RPMI8226 (cell line): ENCODE measurements around the gene ARHGAP28.
A peak's percentile ranks its signal among the peaks of the same experiment; 100 is the strongest.
"Not testable (repeated sequence)": the region's sequence is repeated elsewhere in the genome, so short reads cannot be mapped to it uniquely, and the experiment has no call there.

Experiments used
- DNase-seq: peaks from one replicate; pipeline ENCODE4 v3.0.0-alpha.2; 2015

The ARHGAP28 gene

DNA sequence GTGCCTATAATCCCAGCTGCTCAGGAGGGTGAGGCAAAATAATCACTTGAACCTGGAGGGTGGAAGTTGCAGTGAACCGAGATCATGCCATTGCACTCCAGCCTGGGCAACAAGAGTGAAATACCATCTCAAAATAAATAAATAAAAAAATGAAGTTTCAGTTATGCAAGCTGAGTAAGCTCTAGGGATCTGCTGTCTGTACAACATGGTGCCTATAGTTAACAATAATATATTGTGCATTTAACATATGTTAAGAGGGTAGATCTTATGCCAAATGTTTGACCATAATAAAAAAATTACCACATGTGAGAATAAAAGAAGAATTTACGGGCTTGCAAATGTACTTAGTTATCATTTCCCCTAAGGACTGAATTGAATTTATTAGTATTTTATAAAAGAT is 208.9 kb downstream of the ARHGAP28 start:
- DNase-seq = not testable (repeated sequence)

DNA sequence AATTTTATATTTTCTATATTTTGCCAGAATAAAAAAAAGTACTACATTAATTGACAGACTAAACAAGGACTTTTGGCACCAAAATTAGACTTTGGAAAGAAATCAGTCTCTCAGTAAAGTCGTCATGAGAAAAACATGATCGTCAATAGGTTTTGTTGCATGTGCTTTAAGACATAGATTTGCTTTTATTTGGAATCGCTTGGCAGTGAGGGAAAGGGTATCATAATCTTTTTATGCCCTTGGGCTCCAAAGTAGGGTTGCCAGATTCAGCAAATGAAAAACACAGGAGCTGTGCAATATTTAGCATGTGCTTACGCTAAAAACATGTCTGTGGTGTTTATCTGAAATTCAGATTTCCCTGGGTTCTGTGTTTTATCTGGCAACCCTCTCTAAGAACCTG is 210.5 kb downstream of the ARHGAP28 start:
- DNase-seq = no peak

GRCh38 chr18:6940451-6940850 is 210.9 kb downstream of the ARHGAP28 start:
- DNase-seq = no peak

- peak; percentile 12 for DNase-seq
These were observed 212.5 kb downstream of the ARHGAP28 start for GRCh38 chr18:6941996-6942395.

DNA sequence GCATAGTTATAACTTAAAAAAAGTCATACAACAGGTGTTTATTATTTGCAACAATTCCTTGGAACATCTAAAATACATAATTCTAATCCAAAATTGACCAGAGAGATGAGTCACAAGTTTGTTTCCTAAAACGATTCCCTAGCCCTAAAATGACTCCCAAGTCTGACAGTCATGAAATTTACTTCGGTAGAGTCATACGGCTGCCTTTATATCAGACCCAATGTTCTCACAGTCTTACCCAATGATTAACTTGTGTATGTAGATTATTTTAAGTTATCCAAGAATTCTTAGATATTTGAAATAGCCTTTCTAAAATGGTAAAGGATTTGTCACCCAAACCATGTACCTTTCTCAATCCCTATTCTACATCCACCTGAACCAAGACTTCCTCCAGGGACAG is 213.2 kb downstream of the ARHGAP28 start:
- no peak for DNase-seq

DNA sequence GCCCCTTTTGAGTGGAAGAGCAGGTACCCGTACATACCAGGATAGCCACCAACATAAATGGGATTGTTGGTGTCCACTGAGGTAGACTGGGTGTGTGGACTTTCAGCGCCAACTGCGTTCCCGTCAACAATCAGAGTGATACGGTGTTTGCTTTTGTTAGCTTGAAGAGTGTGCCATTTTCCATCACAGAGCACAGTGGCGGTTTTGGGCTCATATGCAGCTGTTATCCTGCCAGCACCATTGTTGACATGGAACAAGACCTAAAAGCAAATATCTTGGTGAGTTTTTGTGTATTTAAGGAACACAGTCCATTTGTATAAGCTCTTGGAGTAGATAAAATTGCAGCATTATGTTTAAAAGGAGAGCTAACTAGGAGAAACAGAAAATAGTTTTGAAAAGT is 213.6 kb downstream of the ARHGAP28 start:
- DNase-seq = no peak

- no peak for DNase-seq
These were observed 218.0 kb downstream of the ARHGAP28 start for GRCh38 chr18:6947338-6948030.

DNA sequence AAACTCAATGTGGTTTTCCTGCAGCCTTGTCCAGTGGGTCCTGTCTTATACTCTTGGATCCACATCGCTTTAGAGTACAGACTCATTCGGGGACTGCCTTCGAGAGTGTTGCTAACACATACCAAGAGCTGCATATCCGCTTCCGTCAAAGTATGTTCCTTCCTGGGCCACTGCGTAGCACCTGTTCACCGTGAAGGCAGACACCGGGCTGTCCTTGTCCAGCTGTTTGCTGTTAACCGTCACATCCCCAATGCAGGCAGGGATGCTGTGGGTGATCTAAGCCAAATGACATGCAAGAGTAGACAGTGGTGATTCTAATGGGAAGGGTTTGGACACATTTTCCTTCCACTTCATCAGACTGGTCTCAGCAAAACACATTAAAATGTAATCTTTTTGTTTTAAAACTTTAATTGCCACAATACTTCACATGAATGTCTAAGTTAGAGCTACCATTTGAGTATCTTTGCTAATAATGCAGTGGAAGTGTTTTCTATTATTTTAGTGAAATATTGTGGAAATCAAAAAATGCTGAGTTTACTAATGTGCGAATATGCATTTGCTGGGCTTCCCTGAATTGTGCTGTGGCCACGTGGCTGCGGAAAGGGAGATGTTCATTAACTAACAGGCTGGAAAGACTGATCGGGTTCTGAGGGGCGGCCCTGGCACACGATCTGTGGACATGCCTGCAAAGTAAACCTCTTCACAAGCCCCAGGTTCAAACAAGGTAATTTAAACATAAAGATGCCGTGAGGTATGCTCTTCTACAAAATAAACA is 219.0 kb downstream of the ARHGAP28 start:
- DNase-seq = no peak

DNA sequence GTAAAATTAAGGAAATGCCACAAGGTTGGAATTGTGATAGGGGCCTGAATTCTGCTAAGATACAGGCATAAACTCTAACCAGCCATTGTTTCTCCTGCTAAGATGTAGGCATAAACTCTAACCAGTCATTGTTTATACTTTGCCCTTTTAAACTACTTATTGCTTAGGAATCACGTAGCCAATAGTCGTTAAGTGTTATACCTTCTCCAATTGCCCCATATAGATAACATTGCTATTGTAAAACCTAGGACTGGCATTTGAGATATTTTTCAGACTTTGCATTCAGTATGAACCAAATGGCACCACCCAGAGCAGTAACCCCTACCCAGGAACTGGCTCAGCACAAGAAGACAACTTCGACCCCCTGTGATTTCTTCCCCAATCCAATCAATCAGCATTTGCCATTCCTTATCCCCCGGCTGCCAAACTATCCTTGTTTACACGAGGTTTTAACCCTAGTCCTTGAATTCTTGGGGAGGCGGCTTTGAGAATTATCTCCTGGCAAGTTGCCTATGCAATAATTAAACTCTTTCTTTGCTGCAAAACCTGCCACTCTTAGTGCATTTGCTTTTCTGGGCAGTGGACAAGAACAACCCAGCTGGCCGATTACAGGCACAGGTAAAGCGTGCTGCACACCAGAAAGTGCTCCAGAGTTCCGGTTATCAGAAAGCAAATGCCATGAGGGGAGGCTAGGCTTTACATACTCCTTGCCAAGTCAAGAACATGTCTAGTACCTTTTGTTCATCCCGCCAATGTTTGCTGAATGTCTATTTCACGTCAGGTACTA is 220.5 kb downstream of the ARHGAP28 start:
- no peak for DNase-seq

- DNase-seq = no peak
These were observed 221.1 kb downstream of the ARHGAP28 start for GRCh38 chr18:6950641-6951040.

DNA sequence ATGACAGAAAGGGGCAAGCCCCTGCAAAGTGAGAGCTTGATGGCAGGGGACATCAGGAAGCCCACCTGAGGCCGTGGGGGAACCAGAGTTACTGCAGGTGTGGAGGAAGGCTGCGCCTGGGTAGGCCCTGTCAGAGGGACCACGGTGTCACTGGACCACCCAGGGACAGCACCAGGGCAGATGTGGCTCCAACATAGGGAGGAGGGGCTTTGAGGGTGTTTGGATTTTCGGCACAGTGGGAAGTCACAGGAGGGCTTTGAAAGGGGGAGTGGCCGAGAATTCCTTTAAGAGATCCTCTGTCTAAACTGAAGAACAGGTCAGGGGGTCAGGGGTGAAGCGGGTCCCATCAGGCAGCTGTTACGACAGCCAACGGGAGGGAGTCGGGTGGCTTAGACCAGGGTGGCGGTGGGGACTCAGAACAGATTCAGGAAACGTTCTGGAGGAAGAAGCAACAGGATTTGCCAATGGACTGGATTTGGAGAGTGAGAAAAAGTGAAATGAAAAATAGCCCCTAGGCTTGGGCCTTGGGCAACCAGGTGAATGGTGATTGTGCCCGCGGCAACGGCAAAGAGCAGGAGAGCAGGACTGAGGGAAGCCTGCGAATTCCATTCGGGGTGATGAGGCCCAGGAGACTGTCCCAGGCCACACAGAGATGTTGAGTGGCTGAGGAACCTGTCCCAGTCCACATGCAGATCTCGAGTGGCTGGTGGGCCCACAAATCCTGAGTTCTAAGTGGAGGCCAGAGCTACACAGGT is 222.0 kb downstream of the ARHGAP28 start:
- DNase-seq = no peak

- no peak for DNase-seq
These were observed 225.0 kb downstream of the ARHGAP28 start for GRCh38 chr18:6954501-6954900.

DNA sequence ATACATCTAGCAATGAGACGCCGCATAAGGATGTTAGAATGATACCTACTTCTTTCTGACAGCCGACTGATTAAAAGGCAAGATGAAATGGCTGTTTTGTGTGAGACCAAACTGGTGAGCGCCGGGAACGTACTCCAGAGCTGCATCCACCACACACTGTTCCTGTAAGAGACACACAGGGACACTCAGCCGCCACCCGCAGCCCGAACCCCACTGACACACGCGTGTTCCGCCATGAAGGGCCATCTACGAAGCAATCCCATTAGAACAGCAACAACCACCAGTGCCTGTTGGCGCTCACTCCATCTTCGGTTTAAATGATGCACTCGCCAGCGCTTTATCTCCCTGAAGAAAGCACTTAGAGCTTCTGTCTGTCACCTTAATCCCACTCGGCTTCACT is 225.8 kb downstream of the ARHGAP28 start:
- no peak for DNase-seq

DNA sequence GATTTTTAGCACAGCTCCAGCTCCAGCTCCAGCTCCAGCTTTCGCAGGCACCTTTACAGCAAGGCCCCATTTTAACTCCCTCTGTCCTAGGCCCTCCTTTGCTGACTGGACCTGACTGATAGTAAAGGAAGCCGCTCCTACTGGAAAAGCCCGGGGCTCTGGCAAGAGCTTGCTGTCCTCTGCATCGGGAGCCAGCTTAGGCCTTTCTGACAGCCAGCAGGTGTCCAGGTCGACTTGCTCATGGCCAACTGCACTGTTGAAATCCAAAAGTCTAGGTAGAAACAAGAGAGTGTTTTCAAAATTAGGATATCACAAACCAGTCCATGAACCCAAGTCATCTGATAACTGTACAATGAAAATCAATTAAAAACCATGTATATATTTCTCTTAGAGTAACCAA is 227.0 kb downstream of the ARHGAP28 start:
- no peak for DNase-seq

- DNase-seq = no peak
These were observed 227.5 kb downstream of the ARHGAP28 start for GRCh38 chr18:6956999-6957398.

DNA sequence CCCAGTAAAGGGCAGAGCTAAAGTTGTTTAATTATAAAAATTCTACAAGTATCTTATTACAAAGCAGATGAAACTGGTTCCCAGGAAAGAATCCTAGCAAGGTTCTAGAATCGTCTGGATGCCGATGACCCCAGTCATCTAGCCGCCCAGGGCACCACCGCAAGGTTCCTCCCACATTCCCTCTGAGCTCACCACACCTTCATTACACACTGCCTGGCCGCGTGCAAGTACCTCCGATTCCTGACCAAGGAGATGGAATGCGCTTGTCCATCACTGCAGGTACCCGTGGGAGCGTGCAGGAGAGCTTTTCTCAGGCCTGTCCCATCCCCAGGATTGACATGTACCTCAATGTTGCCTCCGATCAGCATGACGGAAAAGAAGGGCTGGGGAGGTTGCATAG is 229.6 kb downstream of the ARHGAP28 start:
- no peak for DNase-seq

DNA sequence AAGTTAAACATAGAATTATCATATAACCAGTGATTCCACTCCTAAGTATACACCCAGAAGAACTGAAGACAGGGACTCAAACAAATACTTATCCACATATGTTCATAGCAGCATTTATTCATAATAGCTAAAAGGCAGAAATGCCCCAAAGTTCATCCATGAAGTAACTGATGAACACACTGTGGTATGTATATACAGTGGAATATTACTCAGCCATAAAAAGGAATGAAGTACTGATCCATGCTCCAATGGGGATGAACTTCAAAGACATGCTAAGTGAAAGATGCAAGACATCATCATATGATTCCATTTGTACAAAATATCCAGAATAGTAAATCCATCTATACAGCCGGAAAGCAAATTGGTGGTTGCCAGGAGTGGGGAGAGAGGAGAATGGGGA is 230.6 kb downstream of the ARHGAP28 start:
- no peak for DNase-seq

GRCh38 chr18:6960656-6961055 is 231.1 kb downstream of the ARHGAP28 start:
- DNase-seq = no peak

GRCh38 chr18:6961331-6961730 is 231.8 kb downstream of the ARHGAP28 start:
- no peak for DNase-seq

- no peak for DNase-seq
These were observed 233.3 kb downstream of the ARHGAP28 start for GRCh38 chr18:6962571-6963451.

DNA sequence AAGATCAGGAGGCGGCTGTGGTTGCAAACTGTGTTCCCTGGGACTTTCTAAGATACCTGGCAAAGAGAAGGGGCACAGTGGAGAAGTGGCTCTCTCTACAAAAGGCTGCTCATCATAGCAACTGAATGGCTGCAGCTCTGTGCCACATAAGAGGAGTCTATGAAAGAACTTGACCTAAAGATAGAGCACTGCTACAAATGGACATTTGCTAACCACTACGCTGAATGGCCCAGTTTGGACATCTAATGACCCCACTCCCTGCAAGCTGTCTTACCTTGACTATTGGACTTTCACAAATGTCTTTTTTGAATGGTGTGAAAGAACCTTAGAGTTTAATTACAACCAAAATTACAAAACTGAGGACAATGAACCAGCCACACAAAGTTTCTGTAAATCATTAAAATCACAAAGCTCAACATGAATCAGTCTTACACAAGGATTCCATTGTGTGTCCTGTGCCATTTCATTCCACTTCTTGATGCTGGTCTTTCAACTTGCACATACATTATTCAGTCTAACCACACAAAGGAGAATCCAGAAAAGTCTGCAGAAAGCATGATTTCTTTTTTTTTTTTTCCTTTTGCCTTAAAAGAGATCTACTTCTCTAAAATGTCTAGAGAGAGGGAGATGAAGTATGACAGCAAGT is 234.1 kb downstream of the ARHGAP28 start:
- DNase-seq = no peak
